Endometrial microvascular endothelial cells (primary cell): ENCODE results near the gene ABHD17A. TPM values are rescaled to one million over a fixed set of nuclear protein-coding genes. Genes with fewer than 3 reads are reported as not detected.

Experiments used
- in situ Hi-C: cut with HindIII; loops from 2 replicates; pipeline ENCODE4 v1.10.0; 2017; ENCODE audit warnings: low sequenced_read_pairs, low pct_unique_long_range_greater_than_20kb; ENCODE audit errors: inconsistent ontology term
- total RNA-seq: library from RNA; depleted of rRNA; stranded (reverse); fragments of >200 nt; gene quantifications from one replicate; pipeline ENCODE4 v1.2.3, GENCODE V29; 2015; ENCODE audit errors: inconsistent ontology term

The ABHD17A gene
- total RNA-seq, 1 donor from 2014 or later: 149 TPM

DNA sequence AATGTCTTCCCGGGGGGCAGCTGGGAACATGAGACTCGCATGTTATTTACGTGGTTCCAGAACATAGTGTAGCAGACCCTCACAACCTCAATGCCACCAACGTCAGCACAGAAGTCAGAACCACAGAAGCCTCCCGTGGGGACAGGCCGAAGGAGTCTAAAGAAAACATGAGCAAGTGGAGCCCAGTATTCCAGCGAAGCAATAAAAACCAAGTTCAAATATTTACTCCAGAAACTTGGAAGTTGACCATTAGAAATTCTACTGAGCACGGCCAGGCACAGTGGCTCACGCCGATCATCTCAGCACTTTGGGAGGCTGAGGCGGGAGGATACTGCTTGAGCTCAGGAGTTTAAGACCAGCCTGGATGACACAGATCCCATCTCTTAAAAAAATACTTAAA lies 55.3 kb downstream of the ABHD17A start:
- in situ Hi-C loops: no loop called here

DNA sequence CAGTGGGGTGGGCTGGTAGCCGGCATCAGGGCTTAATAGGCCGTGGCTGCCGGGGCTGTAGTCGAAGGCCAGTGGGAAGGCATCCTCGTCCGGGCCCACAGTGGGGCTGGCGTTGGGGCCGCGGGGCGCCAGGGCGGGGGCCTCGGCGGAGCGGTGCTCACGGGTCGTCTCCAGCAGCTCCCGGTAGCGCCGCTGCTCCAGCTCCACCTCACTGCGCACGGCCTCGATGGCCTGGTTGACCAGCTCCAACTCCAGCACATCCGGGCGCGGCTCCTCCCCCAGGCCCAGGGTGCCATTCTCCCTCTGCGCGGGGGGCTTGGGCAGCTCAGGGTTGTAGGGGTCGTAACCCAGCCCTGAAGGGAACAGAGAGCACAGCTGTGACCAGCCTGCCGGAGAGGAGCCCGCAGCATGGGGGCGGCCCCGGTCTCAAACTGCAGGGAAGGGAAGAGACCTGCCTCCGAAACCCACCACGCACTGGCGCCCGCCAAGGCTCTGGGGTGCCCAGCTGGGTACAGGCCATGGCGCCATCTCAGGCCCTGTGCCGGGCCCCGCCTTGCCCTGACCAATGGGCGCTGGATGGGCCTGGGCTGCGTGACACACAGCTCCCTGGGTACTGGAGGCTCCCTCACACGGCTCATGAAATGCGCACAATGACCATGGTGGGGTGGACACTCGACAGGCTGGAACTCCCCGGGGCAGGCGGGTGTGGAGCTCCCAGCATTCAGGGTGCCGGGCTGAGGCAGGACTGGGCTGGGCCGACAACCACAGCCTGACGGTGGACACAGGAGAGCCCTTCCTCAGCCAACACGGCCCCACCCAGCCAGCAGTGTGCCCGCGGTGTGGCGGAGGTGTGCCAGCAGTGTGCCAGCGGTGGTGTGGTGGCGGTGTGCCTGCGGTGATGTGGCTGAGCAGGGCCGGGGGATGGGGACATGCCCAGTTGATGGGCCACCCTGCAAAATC lies 56.7 kb downstream of the ABHD17A start:
- in situ Hi-C loops: no loop called here

DNA sequence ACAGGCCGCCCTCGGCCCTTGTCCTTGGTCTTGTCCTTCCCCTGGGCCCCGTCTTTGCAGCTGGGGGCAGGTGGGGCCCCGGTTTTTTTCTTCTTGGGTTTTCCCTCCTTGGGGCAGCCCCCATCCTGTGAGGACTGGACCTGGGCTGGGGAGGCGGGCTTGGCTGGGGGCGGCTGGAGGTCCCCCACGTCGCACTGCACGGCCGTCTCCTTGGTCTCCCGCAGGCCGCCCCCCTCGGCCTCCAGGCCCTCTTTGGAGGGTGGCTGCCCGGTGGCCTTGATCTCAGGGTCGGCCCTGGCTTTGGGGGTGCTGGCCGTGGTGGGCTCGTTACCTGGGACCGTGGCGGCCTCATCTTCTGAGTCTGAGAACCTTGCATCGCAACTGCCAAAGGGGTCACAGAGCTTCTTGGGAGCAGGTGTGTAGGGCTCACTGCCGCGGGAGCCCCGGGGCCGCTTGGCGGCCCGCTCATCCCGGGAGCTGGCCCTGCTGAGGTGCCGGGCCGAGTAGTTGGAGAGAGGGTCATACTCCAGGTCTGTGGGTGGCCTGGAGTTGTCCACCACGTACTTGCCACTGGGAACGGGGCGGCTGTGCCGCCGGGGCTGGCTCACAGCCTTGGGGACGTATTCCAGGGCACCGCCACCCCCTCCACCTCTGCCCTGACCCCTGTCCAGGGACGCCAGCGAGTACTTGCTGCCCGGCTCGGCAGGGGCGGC lies 57.6 kb downstream of the ABHD17A start:
- in situ Hi-C loops: no loop called here

Other genes starting within 250 kb of the ABHD17A start
- gene TCF3, start 232.9 kb downstream of the ABHD17A start, total RNA-seq: 124 TPM
- not detected for gene ONECUT3, start 132.0 kb downstream of the ABHD17A start, total RNA-seq
- 2.0 TPM for gene ATP8B3, start 73.2 kb downstream of the ABHD17A start, total RNA-seq
- gene REXO1, start 37.0 kb downstream of the ABHD17A start, total RNA-seq: 15.7 TPM
- gene KLF16, start 21.9 kb downstream of the ABHD17A start, total RNA-seq: 12.9 TPM
- gene ADAT3, start 19.9 kb upstream of the ABHD17A start, total RNA-seq: 15.5 TPM
- gene SCAMP4, start 19.9 kb upstream of the ABHD17A start, total RNA-seq: 83.0 TPM
- 63.7 TPM for gene CSNK1G2, start 55.7 kb upstream of the ABHD17A start, total RNA-seq
- gene BTBD2, start 130.2 kb upstream of the ABHD17A start, total RNA-seq: 88.5 TPM
- 111 TPM for gene MKNK2, start 165.7 kb upstream of the ABHD17A start, total RNA-seq
- gene MOB3A, start 210.8 kb upstream of the ABHD17A start, total RNA-seq: 66.6 TPM
- gene IZUMO4, start 211.4 kb upstream of the ABHD17A start, total RNA-seq: not detected